ENCODE data around the gene MYL9.

GRCh38 chr20:36555248-36555647 is 13.9 kb downstream of the MYL9 start:
- no peak for TF ChIP-seq CTCF (conservative IDR thresholded peaks at IDR 0.05; ENCODE audit: low read depth, low read length)
- TF ChIP-seq SMC3 (IDR thresholded peaks at IDR 0.05; ENCODE audit: low read depth, low read length), result no peak
- TF ChIP-seq RFX5 (IDR thresholded peaks at IDR 0.05; ENCODE audit: low read depth, low read length), result no peak
- TF ChIP-seq FOS (IDR thresholded peaks at IDR 0.05; ENCODE audit: low read depth, low read length), result no peak
- no peak for TF ChIP-seq USF2 (IDR thresholded peaks at IDR 0.05; ENCODE audit: low read depth, low read length)
- no peak for TF ChIP-seq RAD21 (IDR thresholded peaks at IDR 0.05; ENCODE audit: low read length)
- no peak for TF ChIP-seq CHD1 (IDR thresholded peaks at IDR 0.05; ENCODE audit: low read depth, low read length)
- no peak for TF ChIP-seq MAZ (IDR thresholded peaks at IDR 0.05; ENCODE audit: borderline replicate concordance, low read depth, low read length)
- TF ChIP-seq ELK1 (IDR thresholded peaks at IDR 0.05; ENCODE audit: borderline replicate concordance, low read depth, low read length), result no peak
- TF ChIP-seq POLR2A (IDR thresholded peaks at IDR 0.05; ENCODE audit: low read depth, low read length), result no peak
- no peak for TF ChIP-seq MXI1 (IDR thresholded peaks at IDR 0.05; ENCODE audit: borderline replicate concordance, low read depth, low read length)
- no peak for TF ChIP-seq BHLHE40 (IDR thresholded peaks at IDR 0.05; ENCODE audit: low read depth, low read length)
- TF ChIP-seq MAFK (IDR thresholded peaks at IDR 0.05; ENCODE audit: low read depth, low read length), result no peak
